ENCODE data around the gene TDRKH. TPM values are rescaled to one million over a fixed set of nuclear protein-coding genes. Genes with fewer than 3 reads are reported as not detected.

Gene TDRKH
- total RNA-seq, 2 donors from 2014 or later, result 6.8 to 9.1 TPM

DNA sequence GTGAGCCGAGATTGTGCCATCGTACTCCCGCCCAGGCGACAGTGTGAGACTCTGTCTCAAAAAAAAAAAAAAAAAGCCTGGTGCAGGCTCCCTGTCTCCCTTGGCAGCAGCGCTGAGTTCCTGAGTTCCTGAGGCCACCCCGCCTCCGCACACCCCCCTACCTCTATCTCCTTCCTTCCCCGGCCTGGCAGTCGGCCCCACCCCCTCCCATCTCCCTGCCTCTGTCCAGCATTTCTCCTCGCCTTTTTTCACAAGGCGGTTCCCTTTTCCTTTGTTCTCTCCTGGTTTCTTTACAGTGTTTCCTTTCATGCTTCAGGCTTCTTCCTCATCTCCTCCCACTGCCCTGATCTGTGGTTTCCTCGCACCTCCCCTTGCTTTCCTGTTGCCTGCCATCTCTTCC is 38.6 kb upstream of the TDRKH start:
- intact Hi-C loops (cut with DNase I), result no loop called here
- no peak for TF ChIP-seq CTCF (IDR thresholded peaks at IDR 0.05)
- Histone ChIP-seq H3K9me3 (no peaks in the 10 kb centered on the region), H3K36me3 (no peaks in the 10 kb centered on the region), H3K4me1 (peaks cover 14% of the 10 kb centered on the region), H3K27ac (peak overlapping the region; percentile 2), H3K4me3 (no peak overlapping the region), H3K9ac (ENCODE audit: low read depth in 2 of 2, low read length in 2 of 2) (no peak overlapping the region), H3K27me3 (no peaks in the 10 kb centered on the region)
- peak; percentile 57 for DNase-seq

GRCh38 chr1:151827853-151828252 is 37.6 kb upstream of the TDRKH start:
- Histone ChIP-seq H3K36me3 (no peaks in the 10 kb centered on the region), H3K27me3 (no peaks in the 10 kb centered on the region), H3K4me3 (no peak overlapping the region), H3K27ac (no peak overlapping the region), H3K9me3 (no peaks in the 10 kb centered on the region), H3K4me1 (peaks cover 14% of the 10 kb centered on the region), H3K9ac (ENCODE audit: low read depth in 2 of 2, low read length in 2 of 2) (no peak overlapping the region)
- DNase-seq, result no peak
- intact Hi-C loops (cut with DNase I), result no loop called here
- TF ChIP-seq CTCF (IDR thresholded peaks at IDR 0.05), result no peak

GRCh38 chr1:151825751-151826660 is 35.7 kb upstream of the TDRKH start:
- Histone ChIP-seq H3K4me1 (peaks cover 4% of the 10 kb centered on the region), H3K9ac (ENCODE audit: low read depth in 2 of 2, low read length in 2 of 2) (no peak overlapping the region), H3K27ac (no peak overlapping the region), H3K27me3 (no peaks in the 10 kb centered on the region), H3K36me3 (no peaks in the 10 kb centered on the region), H3K9me3 (no peaks in the 10 kb centered on the region), H3K4me3 (no peak overlapping the region)
- intact Hi-C loops (cut with DNase I), result no loop called here
- no peak for TF ChIP-seq CTCF (IDR thresholded peaks at IDR 0.05)
- DNase-seq, result peak; percentile 36

DNA sequence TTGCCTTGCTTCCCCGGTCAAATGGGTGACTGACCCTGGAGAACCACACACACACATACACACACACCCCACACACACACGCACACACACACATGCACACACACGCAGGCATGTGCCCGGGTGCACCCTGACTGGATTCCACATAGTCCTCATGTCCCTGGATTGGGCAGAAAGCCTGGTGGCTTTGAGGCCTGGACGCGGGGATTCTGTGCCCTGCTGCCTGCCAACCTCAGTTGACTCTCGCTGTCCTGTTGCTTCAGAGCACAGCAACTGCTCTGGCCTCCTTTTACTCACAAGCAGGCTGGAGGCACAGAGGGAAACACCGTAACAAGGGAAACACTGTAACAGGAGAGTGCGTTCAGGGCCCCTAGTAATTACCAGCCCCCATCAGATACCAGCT is 34.9 kb upstream of the TDRKH start:
- DNase-seq, result no peak
- H3K4me3 ChIP-seq, result no peak overlapping the region
- H3K9ac ChIP-seq (ENCODE audit: low read depth in 2 of 2, low read length in 2 of 2), result no peak overlapping the region
- H3K27me3 ChIP-seq, result no peaks in the 10 kb centered on the region
- H3K4me1 ChIP-seq, result peaks cover 4% of the 10 kb centered on the region
- H3K36me3 ChIP-seq, result no peaks in the 10 kb centered on the region
- no peaks in the 10 kb centered on the region for H3K9me3 ChIP-seq
- intact Hi-C loops (cut with DNase I), result no loop called here
- no peak for TF ChIP-seq CTCF (IDR thresholded peaks at IDR 0.05)
- no peak overlapping the region for H3K27ac ChIP-seq

DNA sequence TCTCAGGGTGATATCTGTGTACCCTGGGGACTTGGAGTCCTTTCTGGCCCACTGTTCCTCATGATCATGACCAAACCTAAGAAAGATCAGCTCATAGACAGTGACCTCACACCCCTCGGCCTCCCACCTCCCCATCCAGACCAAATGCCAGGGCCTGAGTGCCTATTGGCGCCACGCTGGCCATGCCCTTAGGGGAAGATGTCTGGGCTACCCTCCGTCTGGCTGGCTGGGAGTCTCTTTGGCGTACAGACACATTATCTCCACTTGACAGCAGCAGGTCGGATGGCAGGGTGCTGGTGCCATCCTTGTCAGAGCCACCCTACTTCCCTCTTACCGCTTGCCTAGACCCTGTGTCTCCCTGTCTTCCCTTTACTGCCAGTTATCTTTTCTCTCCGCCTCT is 32.9 kb upstream of the TDRKH start:
- TF ChIP-seq CTCF (IDR thresholded peaks at IDR 0.05), result no peak
- Histone ChIP-seq H3K27me3 (no peaks in the 10 kb centered on the region), H3K4me3 (no peak overlapping the region), H3K36me3 (no peaks in the 10 kb centered on the region), H3K27ac (no peak overlapping the region), H3K9ac (ENCODE audit: low read depth in 2 of 2, low read length in 2 of 2) (no peak overlapping the region), H3K4me1 (no peaks in the 10 kb centered on the region), H3K9me3 (no peaks in the 10 kb centered on the region)
- intact Hi-C loops (cut with DNase I), result no loop called here
- no peak for DNase-seq

Data from colonic mucosa (tissue), 4 donors.